Measurements from ENCODE around the gene ATP8B1.

- TF ChIP-seq, protein P1, sequence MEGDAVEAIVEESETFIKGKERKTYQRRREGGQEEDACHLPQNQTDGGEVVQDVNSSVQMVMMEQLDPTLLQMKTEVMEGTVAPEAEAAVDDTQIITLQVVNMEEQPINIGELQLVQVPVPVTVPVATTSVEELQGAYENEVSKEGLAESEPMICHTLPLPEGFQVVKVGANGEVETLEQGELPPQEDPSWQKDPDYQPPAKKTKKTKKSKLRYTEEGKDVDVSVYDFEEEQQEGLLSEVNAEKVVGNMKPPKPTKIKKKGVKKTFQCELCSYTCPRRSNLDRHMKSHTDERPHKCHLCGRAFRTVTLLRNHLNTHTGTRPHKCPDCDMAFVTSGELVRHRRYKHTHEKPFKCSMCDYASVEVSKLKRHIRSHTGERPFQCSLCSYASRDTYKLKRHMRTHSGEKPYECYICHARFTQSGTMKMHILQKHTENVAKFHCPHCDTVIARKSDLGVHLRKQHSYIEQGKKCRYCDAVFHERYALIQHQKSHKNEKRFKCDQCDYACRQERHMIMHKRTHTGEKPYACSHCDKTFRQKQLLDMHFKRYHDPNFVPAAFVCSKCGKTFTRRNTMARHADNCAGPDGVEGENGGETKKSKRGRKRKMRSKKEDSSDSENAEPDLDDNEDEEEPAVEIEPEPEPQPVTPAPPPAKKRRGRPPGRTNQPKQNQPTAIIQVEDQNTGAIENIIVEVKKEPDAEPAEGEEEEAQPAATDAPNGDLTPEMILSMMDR (conservative IDR thresholded peaks at IDR 0.05 in 1 of 2, IDR thresholded peaks at IDR 0.05 in 1 of 2; ENCODE audit: extremely low read depth in 1 of 2, insufficient read depth in 1 of 2, low read depth in 1 of 2, low read length in 2 of 2), result no peak
- no peak for TF ChIP-seq EZH2 (IDR thresholded peaks at IDR 0.05; ENCODE audit: borderline replicate concordance, low read length)
Measured at GRCh38 chr18:57727952-57728807, 74.9 kb downstream of the ATP8B1 start.
